Hepatocyte (in vitro differentiated cells): ENCODE results near the gene MAGI1. TPM values are rescaled to one million over a fixed set of nuclear protein-coding genes. Genes with fewer than 3 reads are reported as not detected.
A peak's percentile ranks its signal among the peaks of the same experiment; 100 is the strongest.

Source experiments
- DNase-seq: peaks from one replicate; pipeline ENCODE4 v3.0.0-alpha.2; 2016; ENCODE audit warnings: low spot score
- H2AFZ ChIP-seq: fragments of 200-600 bp; sonication (generic); 2 replicates; pipeline ENCODE4 v1.6.0; 2016; ENCODE audit warnings: antibody characterized with exemption, mild to moderate bottlenecking
- H3K27ac ChIP-seq: fragments of 200-600 bp; sonication (generic); 2 replicates; pipeline ENCODE4 v1.5.1; 2016; ENCODE audit warnings: mild to moderate bottlenecking
- H3K27me3 ChIP-seq: fragments of 200-600 bp; sonication (generic); 2 replicates; pipeline ENCODE4 v1.6.1; 2016
- H3K36me3 ChIP-seq: fragments of 200-600 bp; sonication (generic); replicated peaks from 2 replicates; pipeline ENCODE4 v1.5.1; 2016; ENCODE audit warnings: low read depth; ENCODE audit not compliant: insufficient read depth
- H3K4me1 ChIP-seq: fragments of 200-600 bp; sonication (generic); 2 replicates; pipeline ENCODE4 v1.5.1; 2016; ENCODE audit warnings: mild to moderate bottlenecking, moderate library complexity; ENCODE audit not compliant: insufficient read depth
- H3K4me2 ChIP-seq: fragments of 200-600 bp; sonication (generic); 2 replicates; pipeline ENCODE4 v1.6.0; 2016
- H3K4me3 ChIP-seq: fragments of 200-600 bp; sonication (generic); 2 replicates; pipeline ENCODE4 v1.5.1; 2016; ENCODE audit warnings: mild to moderate bottlenecking
- H3K79me2 ChIP-seq: fragments of 200-600 bp; sonication (generic); 2 replicates; pipeline ENCODE4 v1.6.0; 2017; ENCODE audit warnings: mild to moderate bottlenecking
- H3K9me2 ChIP-seq: fragments of 200-600 bp; sonication (generic); replicated peaks from 2 replicates; pipeline ENCODE4 v1.6.0; 2017; ENCODE audit warnings: mild to moderate bottlenecking; ENCODE audit not compliant: insufficient read depth
- H3K9me3 ChIP-seq: fragments of 200-600 bp; sonication (generic); 2 replicates; pipeline ENCODE4 v1.5.1; 2016; ENCODE audit warnings: low read depth, mild to moderate bottlenecking
- H4K20me1 ChIP-seq: fragments of 200-600 bp; sonication (generic); 2 replicates; pipeline ENCODE4 v1.6.0; 2016; ENCODE audit warnings: mild to moderate bottlenecking; ENCODE audit not compliant: insufficient read depth, poor library complexity, severe bottlenecking
- CTCF ChIP-seq: fragments of 200-600 bp; sonication (generic); IDR thresholded peaks from 2 replicates; pipeline ENCODE4 v1.5.1; 2016; ENCODE audit warnings: antibody characterized with exemption, mild to moderate bottlenecking; ENCODE audit not compliant: poor library complexity
- EZH2 ChIP-seq: fragments of 200-600 bp; sonication (generic); IDR thresholded peaks from 2 replicates; pipeline ENCODE4 v1.6.1; 2016; ENCODE audit warnings: antibody characterized with exemption, mild to moderate bottlenecking, borderline replicate concordance
- EZH2phosphoT487 ChIP-seq: fragments of 200-600 bp; sonication (generic); IDR thresholded peaks from one replicate; pipeline ENCODE4 v1.6.1; 2018; ENCODE audit warnings: antibody characterized with exemption, mild to moderate bottlenecking, low read depth, moderate library complexity; ENCODE audit not compliant: unreplicated experiment, severe bottlenecking
- whole genome bisulfite sequencing: methylation state at CpG from one replicate; pipeline ENCODE4 v1.1.6; 2016; ENCODE audit warnings: low lambda C conversion rate; ENCODE audit errors: missing lambda C conversion rate; 5-methylcytosine and 5-hydroxymethylcytosine counted together
- polyA plus RNA-seq: library from polyadenylated mRNA; unstranded; fragments of >200 nt; fragmentation: Nextera tagmentation; extraction: Ambion mirVana; gene quantifications from 2 replicates; pipeline ENCODE4 v1.2.1, GENCODE V29; 2016
- total RNA-seq: library from RNA; depleted of rRNA; stranded (reverse); fragments of >200 nt; gene quantifications from 2 replicates; pipeline ENCODE4 v1.2.3, GENCODE V29; 2014

The MAGI1 gene
- total and polyA plus RNA-seq, 2 experiments from 2014 or later: 26.2 to 43.5 TPM

DNA sequence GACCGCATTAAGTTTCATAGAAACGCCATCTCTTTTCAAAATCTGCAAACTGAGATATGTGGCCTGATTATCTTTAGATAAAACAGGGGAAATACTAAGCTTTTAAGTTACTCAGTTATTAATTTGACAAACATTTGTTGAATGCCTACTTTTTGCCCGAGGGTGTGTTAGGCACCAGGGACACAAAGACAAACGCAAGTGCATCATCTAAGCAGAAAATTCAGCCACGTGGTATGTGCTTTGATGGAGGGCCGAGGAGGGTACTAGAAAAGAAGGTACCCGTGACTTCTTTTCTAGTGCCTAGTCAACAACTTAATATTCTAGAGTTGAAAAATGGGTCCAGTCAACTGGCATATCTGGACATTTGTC, 594.3 kb downstream of the MAGI1 start:
- no peaks in the 10 kb centered on the region for H3K36me3 ChIP-seq
- no peaks in the 10 kb centered on the region for H3K9me2 ChIP-seq
- no peaks in the 10 kb centered on the region for H4K20me1 ChIP-seq
- TF ChIP-seq EZH2: no peak
- TF ChIP-seq CTCF: no peak
- TF ChIP-seq EZH2phosphoT487: no peak
- H2AFZ ChIP-seq: no peak overlapping the region
- H3K79me2 ChIP-seq: no peaks in the 10 kb centered on the region
- no peak overlapping the region for H3K4me2 ChIP-seq
- no peak overlapping the region for H3K27ac ChIP-seq
- no peak for DNase-seq
- 78% methylated on average over 7 of the region's 7 CpGs for WGBS
- H3K4me1 ChIP-seq: no peaks in the 10 kb centered on the region
- H3K4me3 ChIP-seq: no peak overlapping the region
- no peaks in the 10 kb centered on the region for H3K9me3 ChIP-seq
- H3K27me3 ChIP-seq: no peaks in the 10 kb centered on the region

DNA sequence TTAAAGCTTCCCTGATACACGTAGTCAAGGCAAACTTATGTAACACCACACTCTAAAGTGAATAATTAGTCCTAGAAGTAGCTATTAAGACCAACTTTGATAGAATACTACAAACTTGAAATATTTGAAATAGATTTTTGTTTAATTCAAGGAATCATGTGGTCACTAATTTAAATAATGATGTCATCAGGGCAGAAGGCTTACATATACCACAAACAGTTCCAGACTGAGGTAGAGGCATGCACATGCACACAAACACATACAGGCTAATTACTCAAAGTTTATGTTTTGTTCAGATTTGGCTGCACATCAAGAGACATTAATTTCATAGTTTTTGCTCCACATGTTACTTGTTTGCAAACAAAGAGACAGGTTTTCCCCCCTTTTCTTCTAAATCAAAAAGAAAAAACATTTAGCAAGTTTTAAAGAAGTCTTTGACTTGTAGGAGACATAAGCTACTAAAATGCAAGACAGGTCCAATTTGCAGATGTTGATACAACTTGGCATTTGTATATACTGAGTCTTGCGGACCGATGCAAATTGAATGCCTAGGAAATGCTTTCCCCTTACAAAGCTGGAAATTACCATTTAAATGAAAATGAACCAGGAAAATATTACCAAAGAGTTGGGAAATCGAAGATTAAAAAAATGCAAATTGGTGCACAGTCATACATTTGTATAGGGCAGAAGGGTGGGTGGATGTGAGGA, 594.8 kb downstream of the MAGI1 start:
- no peak overlapping the region for H3K4me3 ChIP-seq
- no peak overlapping the region for H3K27ac ChIP-seq
- TF ChIP-seq EZH2phosphoT487 (no peak), CTCF (no peak), EZH2 (no peak)
- DNase-seq: no peak
- no peaks in the 10 kb centered on the region for H4K20me1 ChIP-seq
- H3K9me2 ChIP-seq: no peaks in the 10 kb centered on the region
- H3K79me2 ChIP-seq: no peaks in the 10 kb centered on the region
- no peaks in the 10 kb centered on the region for H3K27me3 ChIP-seq
- H3K4me2 ChIP-seq: no peak overlapping the region
- 73% methylated on average over 4 of the region's 4 CpGs for WGBS
- H3K36me3 ChIP-seq: no peaks in the 10 kb centered on the region
- no peaks in the 10 kb centered on the region for H3K4me1 ChIP-seq
- H3K9me3 ChIP-seq: no peaks in the 10 kb centered on the region
- H2AFZ ChIP-seq: no peak overlapping the region

DNA sequence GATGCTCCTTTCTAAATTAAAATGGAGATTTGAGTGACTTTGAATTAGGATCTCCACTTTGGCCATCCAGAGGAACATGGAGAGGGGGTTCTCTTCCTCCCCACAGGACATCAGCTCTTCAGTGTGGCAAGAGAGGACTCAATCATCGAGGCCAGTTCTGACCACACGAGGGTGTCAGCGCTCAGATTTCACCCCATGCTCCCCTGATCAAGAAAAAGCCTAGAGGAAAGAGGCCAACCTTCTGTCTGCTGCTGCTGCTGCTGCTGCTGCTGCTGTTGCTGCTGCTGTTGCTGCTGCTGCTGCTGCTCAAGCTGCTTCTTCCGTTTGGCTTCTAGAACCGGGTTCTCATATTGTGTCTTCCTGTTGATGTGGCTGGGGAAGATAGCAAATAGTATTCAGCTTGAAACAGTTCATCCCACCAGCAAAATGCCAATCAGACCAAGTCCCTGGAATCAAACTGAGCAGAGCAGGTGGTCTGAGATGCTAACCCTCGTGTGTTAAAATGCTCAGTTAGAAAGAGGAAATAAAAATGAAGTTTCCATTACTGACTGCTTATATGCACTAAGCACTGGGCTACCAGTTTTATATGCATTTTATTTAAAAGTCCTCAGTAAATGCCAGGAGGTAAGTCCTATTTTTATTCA, 599.0 kb downstream of the MAGI1 start:
- Histone ChIP-seq H2AFZ (no peak overlapping the region), H3K4me3 (no peak overlapping the region), H3K4me2 (no peak overlapping the region), H3K27me3 (no peaks in the 10 kb centered on the region), H4K20me1 (no peaks in the 10 kb centered on the region), H3K79me2 (no peaks in the 10 kb centered on the region), H3K4me1 (no peaks in the 10 kb centered on the region), H3K9me3 (no peaks in the 10 kb centered on the region), H3K9me2 (no peaks in the 10 kb centered on the region), H3K27ac (peak overlapping the region; percentile 20), H3K36me3 (no peaks in the 10 kb centered on the region)
- WGBS: 21% methylated on average over 6 of the region's 6 CpGs
- TF ChIP-seq EZH2 (no peak), CTCF (peak; percentile 57)
- peak; percentile 78 for DNase-seq
